Measurements from ENCODE around the gene GNG12. TPM values are rescaled to one million over a fixed set of nuclear protein-coding genes. Genes with fewer than 3 reads are reported as not detected.

Gene GNG12
- total and polyA plus RNA-seq, 4 donors = 84.9 to 175 (median 110) TPM

DNA sequence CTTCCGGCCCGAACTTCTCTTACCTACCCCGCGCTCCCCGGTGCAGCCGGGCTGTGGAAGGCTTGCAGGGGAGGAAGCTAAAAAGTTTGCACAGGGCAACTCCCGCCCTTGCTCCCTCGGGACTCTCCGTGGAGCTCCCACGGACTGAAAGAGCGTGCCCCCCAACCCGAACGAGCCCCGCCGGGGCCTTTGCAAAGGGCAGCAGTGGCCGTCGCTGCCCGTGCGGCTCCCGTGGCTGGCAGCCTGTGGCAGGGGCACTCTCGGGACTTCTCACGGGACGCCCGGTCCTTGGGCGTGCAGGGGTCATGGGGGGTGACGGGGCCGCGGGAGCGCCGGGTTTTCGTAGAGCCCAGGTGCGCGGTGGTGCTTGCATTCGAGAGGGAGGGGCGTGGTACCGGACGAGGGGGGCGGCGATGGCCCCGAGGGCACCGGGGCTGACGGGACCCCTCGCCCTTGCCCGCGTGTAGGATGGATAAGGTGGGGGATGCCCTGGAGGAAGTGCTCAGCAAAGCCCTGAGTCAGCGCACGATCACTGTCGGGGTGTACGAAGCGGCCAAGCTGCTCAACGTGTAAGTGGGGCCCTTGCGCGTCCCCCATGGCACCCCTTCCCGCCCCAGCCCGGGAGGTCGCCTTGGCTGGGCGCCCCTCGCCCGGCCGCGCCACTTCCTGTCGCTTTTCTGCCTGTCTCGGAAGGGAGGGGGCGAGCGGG lies 147.6 kb downstream of the GNG12 start:
- intact Hi-C loops (cut with DNase I) = loop anchor here (2.0 to 5.0 kb wide), 5 partner anchors 21 to 147 kb away; partner anchors contain the start of gene GNG12 (in 1 of the 2)
- Histone ChIP-seq H3K27ac (ENCODE audit: low read depth in 1 of 2, low read length in 2 of 2) (peak overlapping the region; percentile 87 to 95), H3K4me3 (ENCODE audit: low read length in 2 of 2) (peak overlapping the region; percentile 80 to 96), H3K36me3 (ENCODE audit: control insufficient read depth in 1 of 2, insufficient read depth in 2 of 2, low read length in 1 of 2) (peaks cover 0 to 3% of the 10 kb centered on the region in 2 donors), H3K9me3 (ENCODE audit: control insufficient read depth, low read length) (no peaks in the 10 kb centered on the region), H3K4me1 (ENCODE audit: control insufficient read depth in 1 of 2, insufficient read depth in 2 of 2, low read length in 2 of 2) (peaks cover 0 to 5% of the 10 kb centered on the region in 2 donors), H3K27me3 (ENCODE audit: control insufficient read depth in 1 of 2, insufficient read depth in 2 of 2, low read length in 1 of 2) (no peaks in the 10 kb centered on the region)
- ATAC-seq (ENCODE audit: low FRiP score) (peak; percentile 50), DNase-seq (peak; percentile 77 to 86)
- 0 to 1% methylated on average over 64 to 65 of the region's 65 CpGs for WGBS, 2 donors

DNA sequence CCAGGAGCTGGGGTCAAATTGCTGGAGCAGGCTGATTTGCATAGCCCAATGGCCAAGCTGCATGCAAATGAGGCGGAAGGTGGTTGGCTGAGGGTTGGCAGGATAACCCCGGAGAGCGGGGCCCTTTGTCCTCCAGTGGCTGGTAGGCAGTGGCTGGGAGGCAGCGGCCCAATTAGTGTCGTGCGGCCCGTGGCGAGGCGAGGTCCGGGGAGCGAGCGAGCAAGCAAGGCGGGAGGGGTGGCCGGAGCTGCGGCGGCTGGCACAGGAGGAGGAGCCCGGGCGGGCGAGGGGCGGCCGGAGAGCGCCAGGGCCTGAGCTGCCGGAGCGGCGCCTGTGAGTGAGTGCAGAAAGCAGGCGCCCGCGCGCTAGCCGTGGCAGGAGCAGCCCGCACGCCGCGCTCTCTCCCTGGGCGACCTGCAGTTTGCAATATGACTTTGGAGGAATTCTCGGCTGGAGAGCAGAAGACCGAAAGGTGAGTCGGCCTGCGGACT lies 148.2 kb downstream of the GNG12 start, which contains the start of gene GADD45A:
Gene GADD45A (plus strand): TSS at position 135 of the 491 bp plus-strand sequence. CDS start 294 bp downstream, at position 429.
- H3K36me3 ChIP-seq (ENCODE audit: control insufficient read depth in 1 of 2, insufficient read depth in 2 of 2, low read length in 1 of 2) = peaks cover 0 to 3% of the 10 kb centered on the region in 2 donors
- peak within 1 kb of the TSS; percentile 87 to 95 for H3K27ac ChIP-seq (ENCODE audit: low read depth in 1 of 2, low read length in 2 of 2)
- peaks cover 0 to 5% of the 10 kb centered on the region in 2 donors for H3K4me1 ChIP-seq (ENCODE audit: control insufficient read depth in 1 of 2, insufficient read depth in 2 of 2, low read length in 2 of 2)
- H3K9me3 ChIP-seq (ENCODE audit: control insufficient read depth, low read length) = no peaks in the 10 kb centered on the region
- peak within 1 kb of the TSS; percentile 80 to 96 for H3K4me3 ChIP-seq (ENCODE audit: low read length in 2 of 2)
- no peaks in the 10 kb centered on the region for H3K27me3 ChIP-seq (ENCODE audit: control insufficient read depth in 1 of 2, insufficient read depth in 2 of 2, low read length in 1 of 2)
- intact Hi-C loops (cut with DNase I) = loop anchor here (2.0 to 5.0 kb wide), 3 partner anchors 123 to 147 kb away; partner anchors contain the start of gene GNG12 (in 1 of the 2)
- ATAC-seq (ENCODE audit: low FRiP score) = peak; percentile 95
- DNase-seq = peak; percentile 99
- WGBS, 2 donors = 0% methylated on average over 39 of the region's 39 CpGs

DNA sequence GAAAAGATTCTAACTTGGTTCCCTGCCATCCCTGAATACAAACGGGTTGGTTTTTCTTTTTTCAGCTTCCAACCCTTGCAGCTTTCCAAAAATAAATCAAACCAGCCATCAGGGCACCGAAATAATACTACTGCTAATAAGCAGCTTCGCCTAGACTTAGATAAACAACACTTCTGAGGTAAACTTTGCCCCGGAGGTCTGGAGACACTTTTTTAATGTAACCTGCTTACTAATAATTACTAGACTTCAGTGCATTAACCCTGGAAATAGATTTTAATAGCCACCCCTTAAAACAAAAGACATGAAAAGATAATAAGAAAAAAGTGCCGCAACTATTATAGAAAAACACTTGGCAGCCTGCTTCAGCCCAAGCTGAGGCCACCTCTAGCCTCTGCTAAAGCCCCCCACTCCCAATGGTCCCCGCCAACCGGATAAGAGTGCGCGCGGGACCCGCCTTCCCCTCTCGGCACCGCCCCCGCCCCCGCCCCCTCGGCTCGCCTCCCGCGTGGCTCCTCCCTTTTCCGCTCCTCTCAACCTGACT lies 148.7 kb downstream of the GNG12 start:
- no peaks in the 10 kb centered on the region for H3K27me3 ChIP-seq (ENCODE audit: control insufficient read depth in 1 of 2, insufficient read depth in 2 of 2, low read length in 1 of 2)
- peak overlapping the region in 1 of 2 donors; percentile 49 for H3K27ac ChIP-seq (ENCODE audit: low read depth in 1 of 2, low read length in 2 of 2)
- peaks cover 0 to 5% of the 10 kb centered on the region in 2 donors for H3K4me1 ChIP-seq (ENCODE audit: control insufficient read depth in 1 of 2, insufficient read depth in 2 of 2, low read length in 2 of 2)
- ATAC-seq (ENCODE audit: low FRiP score) (no peak), DNase-seq (no peak)
- peak overlapping the region; percentile 19 to 29 for H3K4me3 ChIP-seq (ENCODE audit: low read length in 2 of 2)
- WGBS, 2 donors = 0 to 1% methylated on average over 18 to 20 of the region's 20 CpGs
- intact Hi-C loops (cut with DNase I) = loop anchor here (2.0 to 5.0 kb wide), 4 partner anchors 122 to 148 kb away; partner anchors contain the start of gene GNG12 (in 1 of the 2)
- H3K9me3 ChIP-seq (ENCODE audit: control insufficient read depth, low read length) = no peaks in the 10 kb centered on the region
- peaks cover 0 to 3% of the 10 kb centered on the region in 2 donors for H3K36me3 ChIP-seq (ENCODE audit: control insufficient read depth in 1 of 2, insufficient read depth in 2 of 2, low read length in 1 of 2)

DNA sequence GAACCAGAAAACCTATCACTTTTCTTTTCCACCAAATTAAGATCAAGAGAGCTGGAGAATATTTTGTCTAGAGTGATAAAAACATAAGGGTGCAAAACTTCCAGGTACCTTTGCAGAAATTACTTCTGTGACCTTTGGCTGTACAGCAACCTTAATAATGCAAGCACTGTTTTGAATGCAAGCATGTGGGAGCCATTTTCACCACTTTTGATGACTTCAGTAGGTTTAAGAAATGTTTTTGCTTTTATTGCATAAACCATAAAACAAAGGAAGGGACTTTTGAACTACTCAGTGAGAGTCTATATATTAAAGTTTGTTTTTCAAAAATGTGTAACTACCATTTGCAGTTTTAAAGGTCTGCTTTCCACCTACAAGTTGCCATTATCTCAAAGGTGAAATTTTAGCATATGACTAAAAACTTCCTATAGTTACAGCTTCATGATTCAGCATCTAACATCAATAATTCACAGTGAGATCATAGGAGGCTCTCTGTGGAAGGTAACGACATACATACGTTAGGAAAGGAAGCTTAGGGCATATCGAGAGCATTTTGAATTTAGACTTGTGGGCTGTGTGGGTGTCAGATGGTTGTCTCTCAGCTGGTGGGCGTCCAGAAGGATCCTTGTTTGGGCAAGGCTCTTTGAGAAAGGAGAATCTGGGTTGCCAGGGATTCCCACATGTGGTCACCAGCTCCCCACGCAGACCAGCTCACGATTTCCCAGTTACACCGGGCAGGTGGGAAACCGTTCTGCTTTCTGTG lies 149.3 kb downstream of the GNG12 start:
- no peak for ATAC-seq (ENCODE audit: low FRiP score)
- H3K9me3 ChIP-seq (ENCODE audit: control insufficient read depth, low read length) = no peaks in the 10 kb centered on the region
- H3K4me3 ChIP-seq (ENCODE audit: low read length in 2 of 2) = peak overlapping the region in 1 of 2 donors; percentile 19
- intact Hi-C loops (cut with DNase I) = loop anchor here (2.0 to 5.0 kb wide), 2 partner anchors 123 to 147 kb away; no protein-coding TSS in a partner anchor
- peaks cover 0 to under 1% of the 10 kb centered on the region in 2 donors for H3K4me1 ChIP-seq (ENCODE audit: control insufficient read depth in 1 of 2, insufficient read depth in 2 of 2, low read length in 2 of 2)
- H3K27me3 ChIP-seq (ENCODE audit: control insufficient read depth in 1 of 2, insufficient read depth in 2 of 2, low read length in 1 of 2) = no peaks in the 10 kb centered on the region
- 12 to 15% methylated on average over 8 of the region's 8 CpGs for WGBS, 2 donors
- DNase-seq = no peak
- H3K27ac ChIP-seq (ENCODE audit: low read depth in 1 of 2, low read length in 2 of 2) = peak overlapping the region in 1 of 2 donors; percentile 49
- peaks cover 0 to 3% of the 10 kb centered on the region in 2 donors for H3K36me3 ChIP-seq (ENCODE audit: control insufficient read depth in 1 of 2, insufficient read depth in 2 of 2, low read length in 1 of 2)

DNA sequence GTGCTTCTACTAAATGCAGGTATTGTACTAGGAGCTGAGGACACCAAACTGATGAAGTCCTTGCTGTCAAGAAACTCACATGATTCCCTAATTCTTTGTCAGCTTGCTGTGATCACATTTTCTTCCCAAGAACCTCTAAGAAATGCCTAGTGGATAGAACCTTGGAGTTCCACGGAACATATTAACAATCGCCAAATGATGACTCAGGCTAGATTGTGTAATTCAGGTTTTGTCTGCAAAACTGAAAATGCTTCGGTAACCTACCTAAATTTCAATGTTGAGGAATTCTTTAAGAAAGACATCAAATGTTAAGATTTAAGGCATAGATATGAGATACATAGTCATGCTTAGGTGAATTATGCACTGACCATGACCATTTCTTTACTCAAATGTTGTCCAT lies 150.0 kb downstream of the GNG12 start:
- H3K9me3 ChIP-seq (ENCODE audit: control insufficient read depth, low read length) = no peaks in the 10 kb centered on the region
- no peak for DNase-seq
- no peaks in the 10 kb centered on the region for H3K27me3 ChIP-seq (ENCODE audit: control insufficient read depth in 1 of 2, insufficient read depth in 2 of 2, low read length in 1 of 2)
- no peak overlapping the region for H3K27ac ChIP-seq (ENCODE audit: low read depth in 1 of 2, low read length in 2 of 2)
- no peak for ATAC-seq (ENCODE audit: low FRiP score)
- no peaks in the 10 kb centered on the region for H3K4me1 ChIP-seq (ENCODE audit: control insufficient read depth in 1 of 2, insufficient read depth in 2 of 2, low read length in 2 of 2)
- intact Hi-C loops (cut with DNase I) = loop anchor here in 1 of 2 donors (5.0 kb wide), 1 partner anchor 146 kb away; no protein-coding TSS in a partner anchor
- peaks cover 0 to 1% of the 10 kb centered on the region in 2 donors for H3K36me3 ChIP-seq (ENCODE audit: control insufficient read depth in 1 of 2, insufficient read depth in 2 of 2, low read length in 1 of 2)
- H3K4me3 ChIP-seq (ENCODE audit: low read length in 2 of 2) = no peak overlapping the region
- WGBS, 2 donors = 10 to 11% methylated on average over 3 of the region's 3 CpGs

DNA sequence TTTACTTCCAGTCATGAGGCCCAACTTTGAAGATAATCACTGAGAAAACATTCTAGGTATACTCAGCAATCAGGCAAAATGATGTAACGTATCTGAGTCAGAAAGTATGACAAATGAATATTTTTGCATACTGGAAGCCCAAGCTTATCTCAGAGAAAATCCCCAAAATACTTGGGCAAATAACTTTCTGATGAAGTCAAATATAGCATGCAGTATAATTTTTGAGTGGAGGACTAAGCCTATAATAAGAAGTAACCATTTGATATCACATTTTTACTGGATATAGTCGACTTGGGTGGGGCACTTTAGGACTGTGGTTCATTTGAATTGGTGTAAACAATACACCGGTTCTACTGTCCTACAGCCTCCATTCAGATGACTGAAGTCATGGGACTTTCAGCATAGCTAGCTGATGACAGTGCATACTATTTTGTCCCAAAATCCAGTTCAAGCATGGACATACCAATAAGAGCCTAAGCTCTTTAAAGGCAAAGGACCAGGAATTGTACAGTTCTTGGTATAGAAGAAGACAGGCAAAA lies 150.5 kb downstream of the GNG12 start:
- no peak for ATAC-seq (ENCODE audit: low FRiP score)
- Histone ChIP-seq H3K9me3 (ENCODE audit: control insufficient read depth, low read length) (no peaks in the 10 kb centered on the region), H3K27ac (ENCODE audit: low read depth in 1 of 2, low read length in 2 of 2) (peak overlapping the region in 1 of 2 donors; percentile 52), H3K4me3 (ENCODE audit: low read length in 2 of 2) (no peak overlapping the region), H3K27me3 (ENCODE audit: control insufficient read depth in 1 of 2, insufficient read depth in 2 of 2, low read length in 1 of 2) (no peaks in the 10 kb centered on the region), H3K36me3 (ENCODE audit: control insufficient read depth in 1 of 2, insufficient read depth in 2 of 2, low read length in 1 of 2) (peaks cover 0 to 1% of the 10 kb centered on the region in 2 donors), H3K4me1 (ENCODE audit: control insufficient read depth in 1 of 2, insufficient read depth in 2 of 2, low read length in 2 of 2) (no peaks in the 10 kb centered on the region)
- intact Hi-C loops (cut with DNase I) = loop anchor here in 1 of 2 donors (5.0 kb wide), 1 partner anchor 145 kb away; no protein-coding TSS in a partner anchor
- WGBS, 2 donors = 4 to 5% methylated on average over 3 of the region's 3 CpGs
- DNase-seq = no peak

DNA sequence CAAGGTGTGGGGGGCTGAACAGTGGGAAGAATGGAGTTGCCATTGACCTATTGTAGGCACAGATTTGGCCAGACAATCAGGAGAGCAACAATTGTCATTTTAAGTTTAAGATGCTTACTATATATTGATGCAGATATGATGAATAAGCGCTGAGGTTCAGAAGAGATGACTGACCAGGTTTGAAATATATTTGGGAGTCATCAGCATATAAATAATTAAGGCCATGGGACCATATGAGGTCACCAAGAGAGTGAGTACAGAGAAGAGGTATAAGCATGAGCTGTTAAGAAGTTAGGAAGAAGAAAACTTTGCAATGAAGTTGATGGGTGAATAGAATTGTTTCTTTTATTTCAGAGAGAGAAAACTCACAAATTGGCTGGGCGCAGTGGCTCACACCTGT lies 152.8 kb downstream of the GNG12 start:
- DNase-seq (no peak), ATAC-seq (ENCODE audit: low FRiP score) (no peak)
- Histone ChIP-seq H3K27ac (ENCODE audit: low read depth in 1 of 2, low read length in 2 of 2) (no peak overlapping the region), H3K4me3 (ENCODE audit: low read length in 2 of 2) (no peak overlapping the region), H3K36me3 (ENCODE audit: control insufficient read depth in 1 of 2, insufficient read depth in 2 of 2, low read length in 1 of 2) (no peaks in the 10 kb centered on the region), H3K4me1 (ENCODE audit: control insufficient read depth in 1 of 2, insufficient read depth in 2 of 2, low read length in 2 of 2) (no peaks in the 10 kb centered on the region), H3K9me3 (ENCODE audit: control insufficient read depth, low read length) (no peaks in the 10 kb centered on the region), H3K27me3 (ENCODE audit: control insufficient read depth in 1 of 2, insufficient read depth in 2 of 2, low read length in 1 of 2) (no peaks in the 10 kb centered on the region)
- intact Hi-C loops (cut with DNase I) = loop anchor here in 1 of 2 donors (5.0 kb wide), 1 partner anchor 143 kb away; no protein-coding TSS in a partner anchor
- 98 to 99% methylated on average over 2 of the region's 2 CpGs for WGBS, 2 donors

DNA sequence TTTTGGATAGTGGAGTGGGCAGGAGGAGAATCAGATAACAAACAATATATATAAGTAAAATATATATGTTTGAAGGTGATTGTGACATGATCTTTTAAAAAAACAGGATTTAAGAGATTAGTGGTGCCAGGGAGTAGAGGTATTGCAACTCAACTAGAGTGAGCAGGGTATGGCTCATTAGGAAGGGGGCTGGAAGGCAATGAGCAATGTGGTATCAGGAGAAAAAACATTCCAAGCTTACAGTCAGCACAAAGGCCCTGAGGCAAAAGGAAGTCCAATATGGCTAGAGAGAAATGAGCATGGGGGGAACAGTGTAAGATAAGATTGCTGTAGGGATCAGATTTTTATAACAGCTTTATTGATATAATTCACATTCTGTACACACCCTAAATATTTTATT lies 153.6 kb downstream of the GNG12 start:
- no peaks in the 10 kb centered on the region for H3K27me3 ChIP-seq (ENCODE audit: control insufficient read depth in 1 of 2, insufficient read depth in 2 of 2, low read length in 1 of 2)
- no peaks in the 10 kb centered on the region for H3K9me3 ChIP-seq (ENCODE audit: control insufficient read depth, low read length)
- peaks cover 0 to 2% of the 10 kb centered on the region in 2 donors for H3K4me1 ChIP-seq (ENCODE audit: control insufficient read depth in 1 of 2, insufficient read depth in 2 of 2, low read length in 2 of 2)
- DNase-seq (no peak), ATAC-seq (ENCODE audit: low FRiP score) (no peak)
- no peaks in the 10 kb centered on the region for H3K36me3 ChIP-seq (ENCODE audit: control insufficient read depth in 1 of 2, insufficient read depth in 2 of 2, low read length in 1 of 2)
- H3K4me3 ChIP-seq (ENCODE audit: low read length in 2 of 2) = no peak overlapping the region
- no peak overlapping the region for H3K27ac ChIP-seq (ENCODE audit: low read depth in 1 of 2, low read length in 2 of 2)
- intact Hi-C loops (cut with DNase I) = loop anchor here in 1 of 2 donors (5.0 kb wide), 1 partner anchor 142 kb away; no protein-coding TSS in a partner anchor
